SK-N-SH treated with all-trans-retinoic acid at 6 μM for 48 hours (cell line): Measurements from ENCODE around the gene CD200R1.

ENCODE experiments used
- ATAC-seq: fragments of 200-7000 bp; cut with Tn5 transposase; 3 replicates; pipeline ENCODE4 v1.9.1; 2020; ENCODE audit warnings: mild to moderate bottlenecking, moderate library complexity
- ARNTL ChIP-seq: fragments of 450-650 bp; formaldehyde crosslinking; IDR thresholded peaks from 2 replicates; pipeline ENCODE4 v1.5.0; 2020; ENCODE audit warnings: low read depth, mild to moderate bottlenecking, moderate library complexity, borderline replicate concordance
- CSDC2 ChIP-seq: fragments of 250-450 bp; sonication (Bioruptor Pico); IDR thresholded peaks from 2 replicates; pipeline ENCODE4 v1.5.0; 2020; ENCODE audit warnings: mild to moderate bottlenecking, moderate library complexity
- CSRNP3 ChIP-seq: fragments of 250-450 bp; sonication (Bioruptor Pico); IDR thresholded peaks from 2 replicates; pipeline ENCODE4 v1.5.1; 2021; ENCODE audit warnings: mild to moderate bottlenecking, moderate library complexity
- ESRRG ChIP-seq: fragments of 250-450 bp; sonication (Bioruptor Pico); IDR thresholded peaks from 2 replicates; pipeline ENCODE4 v1.6.1; 2021; ENCODE audit warnings: mild to moderate bottlenecking
- GLIS3 ChIP-seq: fragments of 250-450 bp; sonication (Bioruptor Pico); IDR thresholded peaks from 2 replicates; pipeline ENCODE4 v1.5.0; 2020; ENCODE audit warnings: mild to moderate bottlenecking, moderate library complexity
- ISL1 ChIP-seq: fragments of 250-450 bp; sonication (Bioruptor Pico); IDR thresholded peaks from 2 replicates; pipeline ENCODE4 v2.1.2; 2022; ENCODE audit warnings: mild to moderate bottlenecking, moderate library complexity
- PATZ1 ChIP-seq: fragments of 250-450 bp; sonication (Bioruptor Pico); IDR thresholded peaks from 2 replicates; pipeline ENCODE4 v1.8.0; 2020; ENCODE audit warnings: mild to moderate bottlenecking, moderate library complexity, borderline replicate concordance
- POU6F1 ChIP-seq: fragments of 250-450 bp; sonication (Bioruptor Pico); IDR thresholded peaks from 2 replicates; pipeline ENCODE4 v1.8.0; 2021; ENCODE audit warnings: low read depth, mild to moderate bottlenecking, moderate library complexity, borderline replicate concordance
- RARB ChIP-seq: fragments of 250-450 bp; sonication (Bioruptor Pico); IDR thresholded peaks from 2 replicates; pipeline ENCODE4 v1.8.0; 2021; ENCODE audit warnings: mild to moderate bottlenecking, moderate library complexity
- SNAI2 ChIP-seq: fragments of 250-450 bp; sonication (Bioruptor Pico); IDR thresholded peaks from 2 replicates; pipeline ENCODE4 v1.5.0; 2020; ENCODE audit warnings: mild to moderate bottlenecking, moderate library complexity
- TCF4 ChIP-seq: fragments of 250-450 bp; sonication (Bioruptor Pico); IDR thresholded peaks from 2 replicates; pipeline ENCODE4 v1.8.0; 2021; ENCODE audit warnings: mild to moderate bottlenecking, moderate library complexity, borderline replicate concordance
- TOX ChIP-seq: fragments of 250-450 bp; sonication (Bioruptor Pico); IDR thresholded peaks from 2 replicates; pipeline ENCODE4 v1.8.0; 2021; ENCODE audit warnings: mild to moderate bottlenecking, moderate library complexity, borderline replicate concordance
- ZC3H10 ChIP-seq: fragments of 250-450 bp; sonication (Bioruptor Pico); IDR thresholded peaks from 2 replicates; pipeline ENCODE4 v1.5.1; 2021; ENCODE audit warnings: mild to moderate bottlenecking, moderate library complexity
- ZFP3 ChIP-seq: fragments of 250-450 bp; sonication (Bioruptor Pico); IDR thresholded peaks from 2 replicates; pipeline ENCODE4 v1.5.0; 2020; ENCODE audit warnings: mild to moderate bottlenecking, moderate library complexity
- ZFP30 ChIP-seq: fragments of 450-650 bp; formaldehyde crosslinking; IDR thresholded peaks from 2 replicates; pipeline ENCODE4 v1.5.0; 2022; ENCODE audit warnings: mild to moderate bottlenecking, moderate library complexity
- ZNF70 ChIP-seq: fragments of 450-650 bp; formaldehyde crosslinking; IDR thresholded peaks from 2 replicates; pipeline ENCODE4 v1.5.0; 2020; ENCODE audit warnings: mild to moderate bottlenecking, moderate library complexity
- TF ChIP-seq, protein P1 (sequence below): fragments of 250-450 bp; sonication (Bioruptor Pico); IDR thresholded peaks from 2 replicates; pipeline ENCODE4 v1.5.1; 2020; ENCODE audit warnings: low read depth, mild to moderate bottlenecking, moderate library complexity
- TF ChIP-seq, protein P2 (sequence below): fragments of 250-450 bp; sonication (Bioruptor Pico); IDR thresholded peaks from 2 replicates; pipeline ENCODE4 v1.5.0; 2020; ENCODE audit warnings: mild to moderate bottlenecking, moderate library complexity

CD200R1 gene

DNA sequence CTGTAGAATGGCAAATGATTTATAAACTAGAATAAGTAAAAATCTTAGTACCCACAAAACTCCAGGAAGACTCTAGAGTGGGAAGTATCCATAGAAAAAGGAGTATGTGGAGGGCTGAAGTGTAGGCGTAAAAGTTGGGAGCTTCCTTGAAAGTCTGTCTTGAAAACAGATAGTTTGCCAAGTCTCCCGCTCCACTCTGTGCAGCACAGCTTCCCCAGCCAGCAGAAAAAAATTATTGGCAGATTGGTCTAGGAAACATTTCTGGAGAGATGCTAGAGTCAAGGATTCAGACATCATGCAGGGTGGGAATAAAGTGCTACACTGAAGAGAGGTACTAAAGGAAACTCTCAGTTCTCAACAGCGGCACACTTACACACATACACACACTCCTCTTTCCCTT is 74.8 kb downstream of the CD200R1 start (continued):
- TF ChIP-seq, protein P1, sequence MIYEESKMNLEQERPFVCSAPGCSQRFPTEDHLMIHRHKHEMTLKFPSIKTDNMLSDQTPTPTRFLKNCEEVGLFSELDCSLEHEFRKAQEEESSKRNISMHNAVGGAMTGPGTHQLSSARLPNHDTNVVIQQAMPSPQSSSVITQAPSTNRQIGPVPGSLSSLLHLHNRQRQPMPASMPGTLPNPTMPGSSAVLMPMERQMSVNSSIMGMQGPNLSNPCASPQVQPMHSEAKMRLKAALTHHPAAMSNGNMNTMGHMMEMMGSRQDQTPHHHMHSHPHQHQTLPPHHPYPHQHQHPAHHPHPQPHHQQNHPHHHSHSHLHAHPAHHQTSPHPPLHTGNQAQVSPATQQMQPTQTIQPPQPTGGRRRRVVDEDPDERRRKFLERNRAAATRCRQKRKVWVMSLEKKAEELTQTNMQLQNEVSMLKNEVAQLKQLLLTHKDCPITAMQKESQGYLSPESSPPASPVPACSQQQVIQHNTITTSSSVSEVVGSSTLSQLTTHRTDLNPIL (CRISPR knock-in tag): no peak

DNA sequence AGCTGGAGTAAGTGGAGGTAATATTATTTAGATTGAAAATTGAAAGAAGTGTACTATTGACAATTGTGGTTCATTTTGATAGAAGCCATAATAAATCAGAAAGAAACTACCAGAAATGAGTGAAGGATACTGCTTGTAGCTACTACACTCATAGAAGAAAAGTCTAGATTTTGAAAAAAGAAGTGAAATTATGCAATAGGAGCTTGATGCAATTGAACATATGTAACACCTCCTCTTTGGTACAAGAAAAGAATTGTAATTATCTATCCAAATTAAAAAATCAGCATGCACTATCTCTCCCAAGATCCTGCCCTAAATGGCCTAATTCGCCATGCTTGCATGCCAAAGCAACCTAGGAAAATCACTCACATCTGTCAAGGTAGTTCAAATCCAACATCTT is 77.1 kb downstream of the CD200R1 start:
- no peak for ATAC-seq
- TF ChIP-seq ZFP30 (no peak), PATZ1 (CRISPR knock-in tag) (no peak), CSDC2 (CRISPR knock-in tag) (no peak), TOX (CRISPR knock-in tag) (no peak), ZC3H10 (CRISPR knock-in tag) (no peak), POU6F1 (CRISPR knock-in tag) (no peak), ZNF70 (CRISPR knock-in tag) (no peak), ZFP3 (CRISPR knock-in tag) (no peak), TCF4 (CRISPR knock-in tag) (no peak), ARNTL (no peak), SNAI2 (CRISPR knock-in tag) (no peak), GLIS3 (no peak), ISL1 (CRISPR knock-in tag) (no peak)
- TF ChIP-seq, protein P2, sequence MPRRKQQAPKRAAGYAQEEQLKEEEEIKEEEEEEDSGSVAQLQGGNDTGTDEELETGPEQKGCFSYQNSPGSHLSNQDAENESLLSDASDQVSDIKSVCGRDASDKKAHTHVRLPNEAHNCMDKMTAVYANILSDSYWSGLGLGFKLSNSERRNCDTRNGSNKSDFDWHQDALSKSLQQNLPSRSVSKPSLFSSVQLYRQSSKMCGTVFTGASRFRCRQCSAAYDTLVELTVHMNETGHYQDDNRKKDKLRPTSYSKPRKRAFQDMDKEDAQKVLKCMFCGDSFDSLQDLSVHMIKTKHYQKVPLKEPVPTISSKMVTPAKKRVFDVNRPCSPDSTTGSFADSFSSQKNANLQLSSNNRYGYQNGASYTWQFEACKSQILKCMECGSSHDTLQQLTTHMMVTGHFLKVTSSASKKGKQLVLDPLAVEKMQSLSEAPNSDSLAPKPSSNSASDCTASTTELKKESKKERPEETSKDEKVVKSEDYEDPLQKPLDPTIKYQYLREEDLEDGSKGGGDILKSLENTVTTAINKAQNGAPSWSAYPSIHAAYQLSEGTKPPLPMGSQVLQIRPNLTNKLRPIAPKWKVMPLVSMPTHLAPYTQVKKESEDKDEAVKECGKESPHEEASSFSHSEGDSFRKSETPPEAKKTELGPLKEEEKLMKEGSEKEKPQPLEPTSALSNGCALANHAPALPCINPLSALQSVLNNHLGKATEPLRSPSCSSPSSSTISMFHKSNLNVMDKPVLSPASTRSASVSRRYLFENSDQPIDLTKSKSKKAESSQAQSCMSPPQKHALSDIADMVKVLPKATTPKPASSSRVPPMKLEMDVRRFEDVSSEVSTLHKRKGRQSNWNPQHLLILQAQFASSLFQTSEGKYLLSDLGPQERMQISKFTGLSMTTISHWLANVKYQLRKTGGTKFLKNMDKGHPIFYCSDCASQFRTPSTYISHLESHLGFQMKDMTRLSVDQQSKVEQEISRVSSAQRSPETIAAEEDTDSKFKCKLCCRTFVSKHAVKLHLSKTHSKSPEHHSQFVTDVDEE: no peak

- no peak for TF ChIP-seq TOX (CRISPR knock-in tag)
- TF ChIP-seq RARB: no peak
- TF ChIP-seq, protein P2: no peak
- no peak for TF ChIP-seq ESRRG
- no peak for TF ChIP-seq ZNF70 (CRISPR knock-in tag)
- no peak for TF ChIP-seq SNAI2 (CRISPR knock-in tag)
- TF ChIP-seq TCF4 (CRISPR knock-in tag): no peak
- TF ChIP-seq, protein P1 (CRISPR knock-in tag): no peak
- TF ChIP-seq CSRNP3 (CRISPR knock-in tag): no peak
- TF ChIP-seq POU6F1 (CRISPR knock-in tag): no peak
- TF ChIP-seq CSDC2 (CRISPR knock-in tag): no peak
- TF ChIP-seq ZFP3 (CRISPR knock-in tag): no peak
- TF ChIP-seq ZFP30: no peak
- ATAC-seq: no peak
Observed at GRCh38 chr3:112894258-112894657, 80.6 kb downstream of the CD200R1 start.
